ENCODE data around the gene SSTR1. TPM values are rescaled to one million over a fixed set of nuclear protein-coding genes. Genes with fewer than 3 reads are reported as not detected.
A peak's percentile ranks its signal among the peaks of the same experiment; 100 is the strongest.

Gene SSTR1
- total RNA-seq, 2 donors from 2014 or later, result not detected

- H3K27me3 Mint-ChIP-seq, result peaks cover 3 to 5% of the 10 kb centered on the region in 2 donors
- no peak overlapping the region for H3K4me3 Mint-ChIP-seq
- peak overlapping the region in 1 of 2 donors; percentile 78 for H3K27ac Mint-ChIP-seq
- H3K36me3 Mint-ChIP-seq, result no peaks in the 10 kb centered on the region
- H3K9me3 Mint-ChIP-seq, result no peaks in the 10 kb centered on the region
- ATAC-seq (no peak), DNase-seq (ENCODE audit: low spot score) (no peak)
- H3K4me1 Mint-ChIP-seq (ENCODE audit: low read depth in 2 of 2), result peaks cover 0 to 4% of the 10 kb centered on the region in 2 donors
These were observed 10.5 kb upstream of the SSTR1 start for GRCh38 chr14:38197001-38197783.

GRCh38 chr14:38197784-38198335 is 9.8 kb upstream of the SSTR1 start:
- ATAC-seq, result no peak
- no peak for DNase-seq (ENCODE audit: low spot score)
- H3K36me3 Mint-ChIP-seq, result no peaks in the 10 kb centered on the region
- no peak overlapping the region for H3K27ac Mint-ChIP-seq
- no peaks in the 10 kb centered on the region for H3K9me3 Mint-ChIP-seq
- peaks cover 7 to 11% of the 10 kb centered on the region in 2 donors for H3K27me3 Mint-ChIP-seq
- H3K4me3 Mint-ChIP-seq, result no peak overlapping the region
- H3K4me1 Mint-ChIP-seq (ENCODE audit: low read depth in 2 of 2), result peaks cover 0 to 4% of the 10 kb centered on the region in 2 donors

- ATAC-seq (no peak), DNase-seq (ENCODE audit: low spot score) (no peak)
- Mint-ChIP-seq H3K27ac (no peak overlapping the region), H3K4me3 (no peak overlapping the region), H3K4me1 (ENCODE audit: low read depth in 2 of 2) (peaks cover 0 to 4% of the 10 kb centered on the region in 2 donors), H3K27me3 (peaks cover 7 to 11% of the 10 kb centered on the region in 2 donors), H3K9me3 (no peaks in the 10 kb centered on the region), H3K36me3 (no peaks in the 10 kb centered on the region)
These were observed 9.3 kb upstream of the SSTR1 start for GRCh38 chr14:38198425-38198824.

- DNase-seq (ENCODE audit: low spot score) (no peak), ATAC-seq (no peak)
- Mint-ChIP-seq H3K27ac (no peak overlapping the region), H3K4me3 (no peak overlapping the region), H3K4me1 (ENCODE audit: low read depth in 2 of 2) (peaks cover 0 to 4% of the 10 kb centered on the region in 2 donors), H3K36me3 (no peaks in the 10 kb centered on the region), H3K9me3 (no peaks in the 10 kb centered on the region), H3K27me3 (peaks cover 7 to 13% of the 10 kb centered on the region in 2 donors)
These were observed 8.6 kb upstream of the SSTR1 start for GRCh38 chr14:38199076-38199475.

GRCh38 chr14:38199739-38200138 is 8.0 kb upstream of the SSTR1 start:
- H3K4me3 Mint-ChIP-seq, result no peak overlapping the region
- no peaks in the 10 kb centered on the region for H3K9me3 Mint-ChIP-seq
- H3K36me3 Mint-ChIP-seq, result no peaks in the 10 kb centered on the region
- peaks cover 7 to 20% of the 10 kb centered on the region in 2 donors for H3K27me3 Mint-ChIP-seq
- DNase-seq (ENCODE audit: low spot score) (no peak), ATAC-seq (no peak)
- peaks cover 0 to 4% of the 10 kb centered on the region in 2 donors for H3K4me1 Mint-ChIP-seq (ENCODE audit: low read depth in 2 of 2)
- no peak overlapping the region for H3K27ac Mint-ChIP-seq

GRCh38 chr14:38201137-38201828 is 6.4 kb upstream of the SSTR1 start:
- peaks cover 0 to 4% of the 10 kb centered on the region in 2 donors for H3K4me1 Mint-ChIP-seq (ENCODE audit: low read depth in 2 of 2)
- H3K27ac Mint-ChIP-seq, result no peak overlapping the region
- DNase-seq (ENCODE audit: low spot score) (no peak), ATAC-seq (no peak)
- H3K27me3 Mint-ChIP-seq, result peaks cover 12 to 35% of the 10 kb centered on the region in 2 donors
- H3K9me3 Mint-ChIP-seq, result no peaks in the 10 kb centered on the region
- no peak overlapping the region for H3K4me3 Mint-ChIP-seq
- H3K36me3 Mint-ChIP-seq, result no peaks in the 10 kb centered on the region

GRCh38 chr14:38202444-38203191 is 5.1 kb upstream of the SSTR1 start:
- no peaks in the 10 kb centered on the region for H3K9me3 Mint-ChIP-seq
- H3K4me3 Mint-ChIP-seq, result no peak overlapping the region
- H3K4me1 Mint-ChIP-seq (ENCODE audit: low read depth in 2 of 2), result no peaks in the 10 kb centered on the region
- H3K36me3 Mint-ChIP-seq, result no peaks in the 10 kb centered on the region
- DNase-seq (ENCODE audit: low spot score) (no peak), ATAC-seq (no peak)
- peaks cover 19 to 45% of the 10 kb centered on the region in 2 donors for H3K27me3 Mint-ChIP-seq
- H3K27ac Mint-ChIP-seq, result no peak overlapping the region

- Mint-ChIP-seq H3K9me3 (no peaks in the 10 kb centered on the region), H3K4me1 (ENCODE audit: low read depth in 2 of 2) (peaks cover 0 to 8% of the 10 kb centered on the region in 2 donors), H3K27me3 (peaks cover 27 to 60% of the 10 kb centered on the region in 2 donors), H3K27ac (no peak overlapping the region), H3K36me3 (no peaks in the 10 kb centered on the region), H3K4me3 (no peak overlapping the region)
- DNase-seq (ENCODE audit: low spot score) (no peak), ATAC-seq (no peak)
These were observed 3.6 kb upstream of the SSTR1 start for GRCh38 chr14:38203929-38204718.

- Mint-ChIP-seq H3K4me1 (ENCODE audit: low read depth in 2 of 2) (peaks cover 3 to 12% of the 10 kb centered on the region in 2 donors), H3K9me3 (no peaks in the 10 kb centered on the region), H3K36me3 (no peaks in the 10 kb centered on the region), H3K4me3 (no peak overlapping the region), H3K27ac (no peak overlapping the region), H3K27me3 (peaks cover 31 to 66% of the 10 kb centered on the region in 2 donors)
- no peak for ATAC-seq
- DNase-seq (ENCODE audit: low spot score), result no peak
These were observed 3.0 kb upstream of the SSTR1 start for GRCh38 chr14:38204719-38205115.

GRCh38 chr14:38205119-38205813 is 2.4 kb upstream of the SSTR1 start:
- Mint-ChIP-seq H3K4me3 (no peak overlapping the region), H3K27me3 (peaks cover 37 to 71% of the 10 kb centered on the region in 2 donors), H3K27ac (no peak overlapping the region), H3K36me3 (no peaks in the 10 kb centered on the region), H3K9me3 (no peaks in the 10 kb centered on the region), H3K4me1 (ENCODE audit: low read depth in 2 of 2) (peaks cover 4 to 12% of the 10 kb centered on the region in 2 donors)
- DNase-seq (ENCODE audit: low spot score) (no peak), ATAC-seq (no peak)

- ATAC-seq (no peak), DNase-seq (ENCODE audit: low spot score) (no peak)
- Mint-ChIP-seq H3K4me3 (no peak overlapping the region), H3K4me1 (ENCODE audit: low read depth in 2 of 2) (peaks cover 4 to 16% of the 10 kb centered on the region in 2 donors), H3K27ac (no peak overlapping the region), H3K27me3 (peaks cover 43 to 79% of the 10 kb centered on the region in 2 donors), H3K9me3 (no peaks in the 10 kb centered on the region), H3K36me3 (no peaks in the 10 kb centered on the region)
These were observed 1.6 kb upstream of the SSTR1 start for GRCh38 chr14:38205949-38206665.

Data from natural killer cell treated with Interleukin-12 subunit alpha and Interleukin-12 subunit beta and Interleukin-15 and Interleukin-18, amount 100 ng/mL, for 72 hours (primary cell).